Type B pancreatic cell (in vitro differentiated cells): Measurements from ENCODE around the gene HYCC2. TPM values are rescaled to one million over a fixed set of nuclear protein-coding genes. Genes with fewer than 3 reads are reported as not detected.

Experiments used
- DNase-seq: peaks from one replicate; pipeline ENCODE4 v3.0.0; 2021; ENCODE audit warnings: mixed read lengths; ENCODE audit not compliant: unreplicated experiment; ENCODE audit errors: extremely low spot score
- H3K27ac Mint-ChIP-seq: 2 replicates; pipeline ENCODE4 v1.8.0; 2021; ENCODE audit warnings: mild to moderate bottlenecking, mixed read lengths
- H3K27me3 Mint-ChIP-seq: 2 replicates; pipeline ENCODE4 v1.8.0; 2021; ENCODE audit warnings: mixed read lengths
- H3K36me3 Mint-ChIP-seq: 2 replicates; pipeline ENCODE4 v1.8.0; 2021; ENCODE audit warnings: mixed read lengths
- H3K4me1 Mint-ChIP-seq: one replicate; pipeline ENCODE4 v1.8.0; 2021; ENCODE audit warnings: mixed read lengths; ENCODE audit not compliant: unreplicated experiment
- H3K4me3 Mint-ChIP-seq: 2 replicates; pipeline ENCODE4 v1.8.0; 2021; ENCODE audit warnings: mild to moderate bottlenecking, mixed read lengths
- H3K9me3 Mint-ChIP-seq: 2 replicates; pipeline ENCODE4 v1.8.0; 2021; ENCODE audit warnings: mixed read lengths
- total RNA-seq: library from RNA; stranded (reverse); gene quantifications from 2 replicates; pipeline ENCODE4 v1.2.1, GENCODE V29; 2021; ENCODE audit warnings: low replicate concordance
- TF ChIP-seq, protein P1 (sequence below): fragments of 200-600 bp; sonication (generic); conservative IDR thresholded peaks from 2 replicates; pipeline ENCODE4 v1.5.0; 2021; ENCODE audit warnings: antibody characterized with exemption, mild to moderate bottlenecking

The HYCC2 gene
- total RNA-seq, 1 donor from 2014 or later = 17.9 TPM

DNA sequence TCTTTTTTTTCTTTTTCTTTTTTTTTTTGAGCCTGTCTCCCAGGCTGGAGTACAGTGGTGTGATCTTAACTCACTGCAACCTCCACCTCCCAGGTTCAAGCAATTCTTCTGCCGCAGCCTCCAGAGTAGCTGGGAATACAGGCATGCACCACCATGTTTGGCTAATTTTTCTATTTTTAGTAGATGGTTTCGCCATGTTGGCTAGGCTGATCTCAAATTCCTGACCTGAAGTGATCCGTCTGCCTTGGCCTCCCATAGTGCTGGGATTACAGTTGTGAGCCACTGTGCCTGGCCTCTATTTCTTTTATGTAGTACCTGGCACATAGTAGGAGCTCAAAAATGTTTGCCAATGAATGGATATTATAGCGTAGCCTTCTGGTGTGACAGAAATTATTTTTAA, 37.7 kb upstream of the HYCC2 start:
- DNase-seq = no peak
- no peak overlapping the region for H3K4me3 Mint-ChIP-seq
- no peaks in the 10 kb centered on the region for H3K27me3 Mint-ChIP-seq
- TF ChIP-seq, protein P1, sequence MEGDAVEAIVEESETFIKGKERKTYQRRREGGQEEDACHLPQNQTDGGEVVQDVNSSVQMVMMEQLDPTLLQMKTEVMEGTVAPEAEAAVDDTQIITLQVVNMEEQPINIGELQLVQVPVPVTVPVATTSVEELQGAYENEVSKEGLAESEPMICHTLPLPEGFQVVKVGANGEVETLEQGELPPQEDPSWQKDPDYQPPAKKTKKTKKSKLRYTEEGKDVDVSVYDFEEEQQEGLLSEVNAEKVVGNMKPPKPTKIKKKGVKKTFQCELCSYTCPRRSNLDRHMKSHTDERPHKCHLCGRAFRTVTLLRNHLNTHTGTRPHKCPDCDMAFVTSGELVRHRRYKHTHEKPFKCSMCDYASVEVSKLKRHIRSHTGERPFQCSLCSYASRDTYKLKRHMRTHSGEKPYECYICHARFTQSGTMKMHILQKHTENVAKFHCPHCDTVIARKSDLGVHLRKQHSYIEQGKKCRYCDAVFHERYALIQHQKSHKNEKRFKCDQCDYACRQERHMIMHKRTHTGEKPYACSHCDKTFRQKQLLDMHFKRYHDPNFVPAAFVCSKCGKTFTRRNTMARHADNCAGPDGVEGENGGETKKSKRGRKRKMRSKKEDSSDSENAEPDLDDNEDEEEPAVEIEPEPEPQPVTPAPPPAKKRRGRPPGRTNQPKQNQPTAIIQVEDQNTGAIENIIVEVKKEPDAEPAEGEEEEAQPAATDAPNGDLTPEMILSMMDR = no peak
- no peak overlapping the region for H3K27ac Mint-ChIP-seq
- peaks cover 4% of the 10 kb centered on the region for H3K4me1 Mint-ChIP-seq
- no peaks in the 10 kb centered on the region for H3K36me3 Mint-ChIP-seq
- no peaks in the 10 kb centered on the region for H3K9me3 Mint-ChIP-seq

DNA sequence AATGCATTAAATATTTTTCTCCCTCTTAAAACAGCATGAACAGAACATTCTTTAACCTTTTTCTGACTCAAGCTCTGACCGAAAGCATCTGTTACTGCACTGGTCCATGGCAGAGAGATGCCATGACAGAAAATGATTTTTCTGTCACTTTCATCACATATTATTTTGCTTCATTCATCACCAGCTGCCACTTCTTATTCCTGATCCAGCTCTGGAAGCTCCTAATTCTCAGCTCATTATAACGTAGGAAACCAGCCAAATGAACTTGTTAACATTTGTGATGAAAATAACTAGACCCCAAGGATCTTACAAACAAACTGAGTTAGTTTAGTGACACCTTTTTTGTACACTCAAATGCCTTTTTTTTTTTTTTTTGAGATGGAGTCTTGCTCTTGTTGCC, 36.9 kb upstream of the HYCC2 start:
- no peaks in the 10 kb centered on the region for H3K36me3 Mint-ChIP-seq
- no peak overlapping the region for H3K4me3 Mint-ChIP-seq
- TF ChIP-seq, protein P1 = no peak
- peaks cover 4% of the 10 kb centered on the region for H3K4me1 Mint-ChIP-seq
- DNase-seq = no peak
- no peaks in the 10 kb centered on the region for H3K9me3 Mint-ChIP-seq
- H3K27ac Mint-ChIP-seq = no peak overlapping the region
- H3K27me3 Mint-ChIP-seq = no peaks in the 10 kb centered on the region

DNA sequence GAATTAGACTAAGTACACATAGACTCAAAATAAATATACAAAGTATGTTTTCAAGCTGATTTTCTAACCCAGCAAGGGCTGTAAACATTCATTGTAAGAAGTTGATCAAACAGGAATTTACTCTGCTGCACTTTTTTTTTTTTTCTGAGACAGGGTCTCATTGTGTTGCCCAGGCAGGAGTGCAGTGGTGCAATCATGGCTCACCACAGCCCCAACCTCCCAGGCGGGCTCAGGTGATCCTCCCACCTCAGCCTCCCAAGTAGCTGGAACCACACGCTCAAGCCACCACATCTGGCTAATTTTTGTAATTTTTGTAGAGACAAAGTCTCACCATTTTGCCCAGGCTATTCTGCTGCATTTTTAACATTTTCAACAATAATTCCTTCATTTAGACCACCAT, 36.2 kb upstream of the HYCC2 start:
- Mint-ChIP-seq H3K4me3 (no peak overlapping the region), H3K9me3 (no peaks in the 10 kb centered on the region), H3K36me3 (no peaks in the 10 kb centered on the region), H3K27ac (no peak overlapping the region), H3K4me1 (peaks cover 4% of the 10 kb centered on the region), H3K27me3 (no peaks in the 10 kb centered on the region)
- TF ChIP-seq, protein P1 = no peak
- no peak for DNase-seq

DNA sequence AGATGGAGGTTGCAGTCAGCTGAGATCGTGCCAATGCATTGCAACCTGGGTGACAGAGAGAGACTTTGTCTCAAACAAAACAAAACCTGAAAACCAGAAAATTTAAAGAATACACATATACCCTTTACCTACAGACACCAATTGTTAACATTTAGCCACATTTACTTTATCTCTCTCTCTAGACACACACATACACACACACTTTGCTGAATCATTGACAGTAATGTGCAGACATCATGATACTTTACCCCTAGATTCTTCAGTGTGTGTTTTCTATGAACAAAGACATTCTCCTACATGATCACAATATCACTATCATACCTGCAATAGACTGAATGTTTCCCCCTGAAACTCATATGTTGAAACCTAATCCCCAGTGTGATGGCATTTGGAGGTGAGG, 34.3 kb upstream of the HYCC2 start:
- H3K36me3 Mint-ChIP-seq = no peaks in the 10 kb centered on the region
- TF ChIP-seq, protein P1 = no peak
- no peak overlapping the region for H3K27ac Mint-ChIP-seq
- no peaks in the 10 kb centered on the region for H3K4me1 Mint-ChIP-seq
- H3K9me3 Mint-ChIP-seq = no peaks in the 10 kb centered on the region
- no peaks in the 10 kb centered on the region for H3K27me3 Mint-ChIP-seq
- H3K4me3 Mint-ChIP-seq = no peak overlapping the region
- DNase-seq = no peak

DNA sequence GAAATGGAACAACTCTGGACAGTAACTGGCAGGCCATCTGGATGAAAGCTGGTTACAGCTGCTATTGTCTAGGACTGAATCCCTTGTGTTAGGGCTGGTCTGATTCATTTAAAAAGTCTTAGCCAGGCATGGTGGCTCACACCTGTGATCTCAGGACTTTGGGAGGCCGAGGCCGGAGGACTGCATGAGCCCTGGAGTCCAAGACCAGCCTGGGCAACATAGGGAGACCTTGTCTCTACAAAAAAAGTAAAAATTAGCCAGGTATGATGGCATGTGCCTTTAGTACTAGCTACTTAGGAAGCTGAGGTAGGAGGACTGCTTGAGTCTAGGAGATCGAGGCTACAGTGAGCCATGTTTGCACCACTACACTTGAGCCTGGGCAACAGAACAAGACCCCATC, 29.0 kb upstream of the HYCC2 start:
- Mint-ChIP-seq H3K9me3 (no peaks in the 10 kb centered on the region), H3K4me1 (no peaks in the 10 kb centered on the region), H3K27ac (no peak overlapping the region), H3K27me3 (no peaks in the 10 kb centered on the region), H3K36me3 (no peaks in the 10 kb centered on the region), H3K4me3 (no peak overlapping the region)
- TF ChIP-seq, protein P1 = no peak
- no peak for DNase-seq

- Mint-ChIP-seq H3K9me3 (no peaks in the 10 kb centered on the region), H3K27ac (no peak overlapping the region), H3K27me3 (no peaks in the 10 kb centered on the region), H3K4me3 (no peak overlapping the region), H3K4me1 (no peaks in the 10 kb centered on the region), H3K36me3 (no peaks in the 10 kb centered on the region)
- DNase-seq = no peak
- TF ChIP-seq, protein P1 = no peak
Observed at GRCh38 chr2:201093573-201093972, 22.1 kb upstream of the HYCC2 start.
